IgD-negative memory B cell (primary cell): Measurements from ENCODE around the gene CFAP68. TPM values are rescaled to one million over a fixed set of nuclear protein-coding genes. Genes with fewer than 3 reads are reported as not detected.
"Not testable (repeated sequence)": the region's sequence is repeated elsewhere in the genome, so short reads cannot be mapped to it uniquely, and the experiment has no call there.

ENCODE experiments used
- H3K27ac Mint-ChIP-seq, 3 donors: one replicate each; pipeline ENCODE4 v1.8.0; 2020 to 2022; ENCODE audit warnings: mild to moderate bottlenecking in 3 of 3, mixed read lengths in 3 of 3, moderate library complexity in 1 of 3
- H3K27me3 Mint-ChIP-seq: one replicate; pipeline ENCODE4 v1.8.0; 2021; ENCODE audit warnings: mixed read lengths
- H3K36me3 Mint-ChIP-seq: one replicate; pipeline ENCODE4 v1.8.0; 2020; ENCODE audit warnings: mild to moderate bottlenecking, mixed read lengths
- H3K4me1 Mint-ChIP-seq, 3 donors: one replicate each; pipeline ENCODE4 v1.8.0; 2020 to 2022; ENCODE audit warnings: mixed read lengths in 3 of 3, mild to moderate bottlenecking in 1 of 3
- H3K4me3 Mint-ChIP-seq, 4 donors: one replicate each; pipeline ENCODE4 v1.8.0; 2020 to 2022; ENCODE audit warnings: mild to moderate bottlenecking in 4 of 4, mixed read lengths in 4 of 4, moderate library complexity in 3 of 4
- H3K9me3 Mint-ChIP-seq, 3 donors: one replicate each; pipeline ENCODE4 v1.8.0; 2020 to 2021; ENCODE audit warnings: mixed read lengths in 3 of 3, mild to moderate bottlenecking in 1 of 3
- polyA plus RNA-seq: library from polyadenylated mRNA; unstranded; fragments of 300-500 nt; fragmentation: Illumina TruSeq; gene quantifications from one replicate; pipeline ENCODE4 v1.2.3, GENCODE V29; 2021

The CFAP68 gene
- polyA plus RNA-seq, 1 donor from 2014 or later: 25.7 TPM

DNA sequence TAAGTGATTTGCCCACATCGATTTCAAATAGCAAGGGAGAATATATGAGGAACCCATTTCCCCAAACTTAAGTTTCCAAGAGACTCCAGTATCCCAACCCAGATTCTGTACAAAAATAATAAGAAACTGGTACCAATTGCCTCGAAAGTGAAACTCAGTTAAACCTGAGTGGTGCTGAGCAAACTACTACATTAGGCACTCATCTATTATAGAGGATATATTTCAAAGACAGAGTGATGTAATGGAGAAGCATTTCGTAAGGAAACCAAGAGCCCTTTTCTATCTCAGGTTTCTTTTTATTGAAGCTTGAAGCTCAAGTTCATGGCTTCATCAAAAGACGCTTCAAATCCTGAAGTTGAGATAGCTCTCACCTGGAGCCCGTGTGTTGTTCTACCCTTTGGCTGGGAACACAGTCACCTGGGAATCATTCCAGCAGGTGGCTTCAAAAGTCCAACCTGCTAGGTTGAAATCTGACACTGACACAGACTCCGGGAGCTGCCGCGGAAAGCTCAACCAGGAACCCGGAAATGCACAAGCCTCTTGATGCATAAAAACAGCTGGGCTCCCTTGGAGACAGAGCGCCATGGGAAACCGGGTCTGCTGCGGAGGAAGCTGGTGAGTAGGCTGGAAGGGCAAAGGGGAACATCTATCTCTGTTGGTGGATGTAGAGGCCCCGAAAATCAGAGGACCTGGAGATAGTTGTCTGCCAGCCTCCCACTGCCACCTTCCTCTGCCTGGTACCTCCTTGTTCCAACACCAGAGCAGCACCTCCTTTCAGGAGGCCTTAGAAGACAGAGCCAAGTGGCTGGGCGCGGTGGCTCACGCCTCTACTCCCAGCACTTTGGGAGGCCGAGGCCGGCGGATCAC lies 39.3 kb downstream of the CFAP68 start, which contains the start of gene C11orf52:
Gene C11orf52, plus strand, starts transcription at position 524 of the 867 bp plus-strand sequence. Its CDS starts 60 bp downstream, at position 584.
- Mint-ChIP-seq H3K4me1 (peaks cover 0 to 4% (median 0%) of the 10 kb centered on the region in 3 donors), H3K27me3 (peaks cover 21% of the 10 kb centered on the region), H3K27ac (no peak within 1 kb of the TSS), H3K9me3 (peaks cover 0 to 5% (median 0%) of the 10 kb centered on the region in 3 donors), H3K4me3 (no peak within 1 kb of the TSS), H3K36me3 (no peaks in the 10 kb centered on the region)

DNA sequence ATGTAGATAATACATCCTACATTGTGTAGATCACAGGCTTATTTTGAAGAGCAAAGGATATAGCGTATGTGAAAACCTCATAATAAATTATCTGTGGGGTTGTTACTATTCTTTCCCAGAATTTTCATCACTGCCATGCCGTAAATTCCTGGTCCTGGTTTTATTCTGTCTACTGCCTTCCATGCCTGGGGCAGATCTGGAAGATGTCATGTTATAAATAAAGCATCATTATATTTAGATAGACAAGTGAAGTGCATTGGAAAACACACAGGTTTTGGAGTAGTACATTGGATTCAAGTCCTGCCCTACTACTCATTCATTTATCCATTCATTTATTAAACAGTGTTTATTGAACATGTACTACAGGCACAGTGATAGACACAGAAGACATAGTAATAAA lies 41.6 kb downstream of the CFAP68 start:
- H3K27me3 Mint-ChIP-seq: peaks cover 10% of the 10 kb centered on the region

DNA sequence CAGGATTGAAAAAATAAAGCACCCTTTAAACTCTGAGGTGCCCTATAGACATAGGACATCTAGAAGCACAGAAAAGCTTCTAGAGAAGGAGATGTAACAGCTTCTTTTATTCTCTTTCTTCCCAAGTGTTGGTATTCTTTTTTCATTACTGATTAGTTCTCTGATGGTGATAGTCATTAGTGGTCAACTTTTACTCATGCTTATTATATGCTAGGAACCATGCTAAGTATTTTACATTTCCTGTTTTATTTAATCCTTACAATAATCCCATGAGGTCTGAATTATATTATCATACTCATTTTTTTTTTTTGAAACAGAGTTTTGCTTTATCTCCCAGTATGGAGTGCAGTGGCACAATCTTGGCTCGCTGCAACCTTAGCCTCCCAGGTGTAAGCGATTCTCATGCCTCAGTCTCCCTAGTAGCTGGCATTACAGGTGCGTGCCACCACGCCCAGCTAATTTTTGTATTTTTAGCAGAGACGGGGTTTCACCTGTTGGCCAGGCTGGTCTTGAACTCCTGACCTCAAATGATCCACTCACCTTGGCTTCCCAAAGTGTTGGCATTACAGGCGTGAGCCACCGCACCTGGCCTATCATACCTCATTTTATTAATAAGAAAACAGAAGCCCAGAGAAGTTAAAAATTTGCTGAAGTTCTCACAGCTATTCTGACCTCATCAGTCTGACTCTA lies 42.3 kb downstream of the CFAP68 start:
- Mint-ChIP-seq H3K9me3 (peaks cover 0 to 5% (median 2%) of the 10 kb centered on the region in 3 donors), H3K27ac (no peak overlapping the region), H3K4me3 (no peak overlapping the region), H3K36me3 (no peaks in the 10 kb centered on the region), H3K27me3 (peaks cover 4% of the 10 kb centered on the region), H3K4me1 (peaks cover 8 to 9% (median 8%) of the 10 kb centered on the region in 3 donors)

More for the DNA sequence above, 41.6 kb downstream of the CFAP68 start:
- Mint-ChIP-seq H3K27ac (no peak overlapping the region), H3K9me3 (peaks cover 0 to 5% (median 2%) of the 10 kb centered on the region in 3 donors), H3K36me3 (no peaks in the 10 kb centered on the region), H3K4me1 (peaks cover 3 to 4% (median 3%) of the 10 kb centered on the region in 3 donors), H3K4me3 (no peak overlapping the region)

DNA sequence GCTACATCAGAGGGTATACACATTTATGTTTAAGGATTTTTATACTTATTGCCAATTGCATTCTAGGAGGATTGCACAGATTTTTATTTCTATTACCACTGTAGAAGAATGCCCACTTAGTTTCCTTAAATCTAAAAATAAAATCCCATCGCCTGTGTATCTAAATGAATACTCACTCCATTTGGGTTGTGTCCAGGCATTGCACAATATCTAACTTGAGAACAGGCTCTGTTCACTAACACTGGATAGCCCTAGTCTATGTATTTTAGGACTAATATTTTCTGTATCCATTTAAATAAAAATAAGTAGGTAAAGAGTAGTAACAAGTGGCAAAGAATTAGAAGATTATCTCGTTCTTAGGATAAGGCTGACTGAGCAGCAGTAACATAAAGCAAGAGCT lies 43.5 kb downstream of the CFAP68 start:
- Mint-ChIP-seq H3K9me3 (peaks cover 0 to 5% (median 2%) of the 10 kb centered on the region in 3 donors), H3K4me1 (peaks cover 8 to 13% (median 10%) of the 10 kb centered on the region in 3 donors), H3K27ac (no peak overlapping the region), H3K27me3 (no peaks in the 10 kb centered on the region), H3K4me3 (no peak overlapping the region), H3K36me3 (no peaks in the 10 kb centered on the region)

DNA sequence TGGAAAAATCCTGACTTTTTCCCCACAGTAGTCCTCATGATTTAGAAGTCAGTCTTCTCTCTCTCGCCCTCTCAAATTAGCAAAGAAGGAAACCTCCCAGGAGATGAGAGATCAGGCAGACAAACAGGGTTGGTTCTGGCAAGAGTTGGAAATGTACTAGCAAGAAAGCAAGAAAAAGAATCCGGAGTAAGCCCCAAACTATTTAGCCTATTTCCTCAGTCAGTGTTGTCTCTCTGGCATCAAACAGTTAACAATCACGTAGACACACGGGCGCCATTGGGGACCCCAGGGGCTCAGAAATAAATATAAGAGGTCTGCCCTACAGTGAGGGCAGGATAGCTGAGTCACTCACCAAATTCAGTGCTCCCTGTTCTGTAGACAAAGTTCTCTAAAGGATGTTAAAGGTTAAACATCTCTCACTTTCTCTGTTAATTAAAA lies 44.0 kb downstream of the CFAP68 start:
- Mint-ChIP-seq H3K27ac (peak overlapping the region in 1 of 3 donors; percentile 28), H3K36me3 (no peaks in the 10 kb centered on the region), H3K4me3 (no peak overlapping the region), H3K9me3 (peaks cover 0 to 2% (median under 1%) of the 10 kb centered on the region in 3 donors), H3K27me3 (no peaks in the 10 kb centered on the region), H3K4me1 (peaks cover 8 to 10% (median 9%) of the 10 kb centered on the region in 3 donors)

DNA sequence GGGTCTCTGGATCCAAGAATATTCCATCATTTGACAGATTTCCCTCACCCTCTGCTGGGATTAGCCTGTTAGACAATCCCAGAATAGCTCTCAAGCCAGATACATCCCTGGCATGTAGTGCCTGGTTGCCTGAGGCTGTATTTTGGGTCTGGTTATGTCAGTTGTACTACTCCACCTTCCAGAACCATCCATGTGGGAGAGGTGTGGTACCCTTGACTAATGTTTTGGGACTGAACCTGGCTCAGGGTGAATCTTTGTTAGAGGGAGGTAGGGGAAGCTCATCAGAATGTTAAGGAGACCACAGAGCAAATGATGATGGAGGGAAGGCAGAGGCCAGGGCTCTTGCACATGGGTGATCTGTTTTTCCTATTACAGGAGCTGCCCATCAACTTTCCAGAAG lies 44.6 kb downstream of the CFAP68 start:
- no peaks in the 10 kb centered on the region for H3K27me3 Mint-ChIP-seq
- peaks cover 0 to 2% (median 0%) of the 10 kb centered on the region in 3 donors for H3K9me3 Mint-ChIP-seq
- H3K4me3 Mint-ChIP-seq: peak overlapping the region in 1 of 4 donors; percentile 45
- H3K36me3 Mint-ChIP-seq: no peaks in the 10 kb centered on the region
- H3K4me1 Mint-ChIP-seq: peaks cover 8 to 10% (median 9%) of the 10 kb centered on the region in 3 donors
- peak overlapping the region in 1 of 3 donors; percentile 28 for H3K27ac Mint-ChIP-seq

DNA sequence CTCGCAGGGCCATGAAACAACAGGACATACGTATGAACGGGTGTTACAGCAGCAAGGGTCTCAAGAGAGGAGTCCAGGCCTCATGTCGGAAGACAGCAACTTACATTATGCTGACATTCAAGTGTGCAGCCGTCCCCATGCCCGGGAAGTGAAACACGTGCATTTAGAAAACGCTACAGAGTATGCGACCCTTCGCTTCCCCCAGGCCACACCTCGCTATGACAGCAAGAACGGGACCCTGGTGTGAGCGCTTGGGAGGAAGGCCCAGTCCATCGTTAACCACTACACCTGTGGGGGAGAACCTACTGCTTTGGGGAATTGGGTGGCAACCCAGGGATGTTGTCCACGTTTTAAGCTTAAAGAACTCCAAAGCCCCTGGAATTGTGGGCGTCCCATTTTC lies 46.6 kb downstream of the CFAP68 start:
- peaks cover 0 to 2% (median 0%) of the 10 kb centered on the region in 3 donors for H3K9me3 Mint-ChIP-seq
- peak overlapping the region in 2 of 3 donors; percentile 39 to 87 for H3K27ac Mint-ChIP-seq
- peaks cover 8 to 10% (median 9%) of the 10 kb centered on the region in 3 donors for H3K4me1 Mint-ChIP-seq
- H3K4me3 Mint-ChIP-seq: peak overlapping the region; percentile 36 to 91 (median 82)
- H3K27me3 Mint-ChIP-seq: no peaks in the 10 kb centered on the region
- no peaks in the 10 kb centered on the region for H3K36me3 Mint-ChIP-seq

DNA sequence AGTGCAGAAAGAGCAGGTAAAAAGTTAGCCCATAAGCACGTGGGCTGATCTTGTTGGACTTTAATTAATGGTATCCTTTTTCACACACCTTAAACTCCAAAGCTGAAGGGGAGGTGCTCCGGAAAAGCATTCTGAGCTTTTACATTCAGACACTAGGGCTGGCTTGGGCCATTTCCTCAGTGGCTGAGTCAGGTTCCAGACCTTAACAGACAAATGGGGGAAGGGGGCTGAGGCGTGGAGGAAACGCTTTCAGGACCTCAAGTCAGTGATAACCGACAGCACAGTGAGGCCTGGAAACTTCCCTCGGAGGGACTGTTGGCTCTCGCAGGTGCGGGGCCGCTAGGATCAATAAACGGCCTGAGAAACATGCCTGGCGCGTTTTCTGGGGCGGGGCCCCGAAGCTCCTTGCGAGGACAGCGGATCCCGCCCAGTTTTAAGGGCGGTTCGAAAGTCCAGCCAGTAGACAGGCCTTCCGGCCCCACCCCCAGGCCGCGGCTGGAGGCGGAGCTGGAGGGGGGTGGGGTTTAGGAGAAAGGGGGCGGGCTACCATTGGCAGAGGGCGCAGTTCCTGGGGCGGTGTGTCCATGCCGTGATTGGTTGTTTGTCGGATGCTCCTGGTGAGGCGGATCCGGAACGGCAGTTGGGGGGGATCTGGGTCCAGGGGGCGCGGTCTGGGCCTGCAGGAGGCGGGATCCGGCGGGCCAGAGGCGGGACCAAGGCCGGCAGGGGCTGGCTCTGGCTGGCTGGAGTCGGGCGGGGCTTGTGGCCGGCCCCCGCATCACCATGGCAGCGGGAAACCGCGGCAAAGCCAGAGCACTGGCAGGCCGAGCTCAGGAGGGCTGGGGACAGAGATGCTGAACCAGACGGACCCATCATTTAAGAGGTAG lies 47.4 kb downstream of the CFAP68 start:
- Mint-ChIP-seq H3K4me1 (peaks cover 8 to 10% (median 9%) of the 10 kb centered on the region in 3 donors), H3K4me3 (peak overlapping the region; percentile 85 to 93 (median 91)), H3K36me3 (no peaks in the 10 kb centered on the region), H3K27ac (peak overlapping the region; percentile 86 to 93 (median 87)), H3K9me3 (peaks cover 0 to 2% (median 0%) of the 10 kb centered on the region in 3 donors), H3K27me3 (no peaks in the 10 kb centered on the region)

DNA sequence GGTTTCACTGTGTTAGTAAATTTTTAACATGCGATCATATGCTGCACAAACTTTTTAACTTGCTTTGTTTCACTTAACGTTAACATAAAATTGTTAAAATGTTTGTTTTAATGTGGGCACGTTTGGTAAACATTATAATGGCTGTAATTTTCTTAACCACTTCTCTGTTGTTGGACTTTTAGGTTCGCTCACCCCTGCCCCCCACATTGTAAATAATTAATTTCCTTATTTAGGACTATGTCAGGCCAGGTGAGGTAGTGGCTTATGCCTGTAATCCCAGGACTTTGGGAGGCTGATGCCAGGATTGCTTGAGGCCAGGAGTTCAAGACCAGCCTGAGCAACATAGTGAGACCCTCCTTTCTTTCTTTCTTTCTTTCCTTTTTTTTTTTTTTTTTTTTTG lies 51.1 kb downstream of the CFAP68 start:
- Mint-ChIP-seq H3K36me3 (peaks cover 3% of the 10 kb centered on the region), H3K4me1 (peaks cover 8 to 13% (median 11%) of the 10 kb centered on the region in 3 donors), H3K9me3 (peaks cover 0 to 2% (median 0%) of the 10 kb centered on the region in 3 donors), H3K27ac (peak overlapping the region in 1 of 3 donors; percentile 13), H3K4me3 (no peak overlapping the region), H3K27me3 (peaks cover 3% of the 10 kb centered on the region)

DNA sequence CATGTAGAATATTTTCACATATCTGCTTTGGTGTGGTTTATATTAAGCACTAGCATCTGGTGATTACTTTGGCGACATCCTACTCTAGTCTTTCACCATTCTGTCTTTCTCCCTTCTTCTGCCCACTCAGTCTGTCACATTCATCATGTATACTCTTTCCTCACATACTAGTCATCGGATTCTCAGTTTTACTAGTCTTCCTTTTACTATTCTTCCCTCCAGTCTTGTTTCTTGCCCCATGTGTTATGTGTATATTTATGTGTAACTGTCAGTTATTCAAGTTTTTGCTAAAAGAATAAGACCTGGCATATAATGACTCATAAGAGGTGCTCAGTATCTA lies 53.2 kb downstream of the CFAP68 start:
- Mint-ChIP-seq H3K9me3 (no peaks in the 10 kb centered on the region), H3K27ac (peak overlapping the region in 1 of 3 donors; percentile 16), H3K4me1 (peaks cover 5 to 12% (median 9%) of the 10 kb centered on the region in 3 donors), H3K4me3 (peak overlapping the region in 1 of 4 donors; percentile 24), H3K27me3 (peaks cover 6% of the 10 kb centered on the region), H3K36me3 (peaks cover 3% of the 10 kb centered on the region)

DNA sequence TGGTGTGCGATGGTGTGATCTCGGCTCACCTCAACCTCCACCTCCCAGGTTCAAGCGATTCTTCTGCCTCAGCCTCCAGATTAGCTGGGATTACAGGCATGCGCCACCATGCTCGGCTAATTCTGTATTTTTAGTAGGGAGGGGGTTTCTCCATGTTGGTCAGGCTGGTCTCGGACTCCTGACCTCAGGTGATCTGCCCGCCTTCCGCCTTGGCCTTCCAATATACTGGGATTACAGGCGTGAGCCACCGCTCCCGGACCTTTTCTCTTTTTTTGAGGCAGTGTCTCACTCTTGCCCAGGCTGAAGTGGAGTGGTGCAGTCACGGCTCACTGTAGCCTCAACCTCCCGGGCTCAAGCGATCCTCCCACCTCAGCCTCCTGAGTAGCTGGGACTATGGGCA lies 53.8 kb downstream of the CFAP68 start:
- not testable (repeated sequence) for H3K27me3 Mint-ChIP-seq, H3K27ac Mint-ChIP-seq, H3K36me3 Mint-ChIP-seq, H3K9me3 Mint-ChIP-seq, H3K4me3 Mint-ChIP-seq
- H3K4me1 Mint-ChIP-seq: peaks cover 6 to 15% (median 13%) of the 10 kb centered on the region in 3 donors

DNA sequence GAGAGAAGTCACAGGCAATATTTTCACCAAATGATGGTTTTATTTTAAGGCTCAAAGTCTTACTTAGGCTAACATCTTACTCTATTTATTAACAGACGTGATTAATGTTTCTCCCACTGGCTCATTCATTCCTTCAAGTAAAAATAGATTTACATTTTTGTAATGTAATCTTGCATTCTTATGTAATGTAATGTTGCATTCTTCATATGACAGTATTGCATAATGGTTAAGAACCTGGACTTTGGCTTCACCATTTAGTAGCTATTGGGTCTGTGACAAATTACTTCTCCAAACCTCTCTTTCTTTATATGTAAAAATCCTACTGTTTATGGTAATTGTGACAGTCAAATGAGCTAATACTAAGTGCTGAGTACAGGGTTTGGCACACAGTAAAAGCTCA lies 54.5 kb downstream of the CFAP68 start:
- H3K36me3 Mint-ChIP-seq: peaks cover 3% of the 10 kb centered on the region
- peaks cover 6% of the 10 kb centered on the region for H3K27me3 Mint-ChIP-seq
- H3K4me1 Mint-ChIP-seq: peaks cover 11 to 22% (median 20%) of the 10 kb centered on the region in 3 donors
- H3K9me3 Mint-ChIP-seq: no peaks in the 10 kb centered on the region
- H3K4me3 Mint-ChIP-seq: no peak overlapping the region
- H3K27ac Mint-ChIP-seq: no peak overlapping the region

DNA sequence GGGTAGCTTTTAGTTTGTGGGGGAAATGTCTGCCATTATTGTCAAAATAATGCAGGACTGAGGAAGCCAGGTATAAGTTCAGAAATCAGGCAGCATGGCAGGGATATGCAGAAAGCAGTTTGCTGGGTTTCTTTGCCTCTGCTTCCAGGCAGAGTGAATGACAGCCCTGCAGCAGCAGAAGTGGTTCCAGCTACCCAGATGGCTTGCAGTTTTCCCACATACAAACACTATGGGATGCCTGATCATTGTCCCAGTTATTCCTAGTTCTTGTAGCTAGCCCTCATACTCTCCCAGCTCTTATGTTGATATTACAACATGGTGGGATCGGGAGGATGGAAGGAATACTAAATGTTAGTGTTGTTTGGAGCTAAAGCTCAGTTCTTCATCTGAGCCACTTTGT lies 55.0 kb downstream of the CFAP68 start:
- Mint-ChIP-seq H3K27me3 (peaks cover 6% of the 10 kb centered on the region), H3K9me3 (no peaks in the 10 kb centered on the region)

More for the DNA sequence above, 55.0 kb downstream of the CFAP68 start:
- peaks cover 3% of the 10 kb centered on the region for H3K36me3 Mint-ChIP-seq
- no peak overlapping the region for H3K4me3 Mint-ChIP-seq
- no peak overlapping the region for H3K27ac Mint-ChIP-seq
- H3K4me1 Mint-ChIP-seq: peaks cover 14 to 24% (median 24%) of the 10 kb centered on the region in 3 donors
